Glomerular visceral epithelial cell (primary cell): Measurements from ENCODE around the gene C21orf91.
"Not testable (repeated sequence)": the region's sequence is repeated elsewhere in the genome, so short reads cannot be mapped to it uniquely, and the experiment has no call there.

ENCODE experiments used
- DNase-seq: peaks from one replicate; pipeline ENCODE4 v3.0.0-alpha.2; 2016; ENCODE audit errors: extremely low spot score

The C21orf91 gene

DNA sequence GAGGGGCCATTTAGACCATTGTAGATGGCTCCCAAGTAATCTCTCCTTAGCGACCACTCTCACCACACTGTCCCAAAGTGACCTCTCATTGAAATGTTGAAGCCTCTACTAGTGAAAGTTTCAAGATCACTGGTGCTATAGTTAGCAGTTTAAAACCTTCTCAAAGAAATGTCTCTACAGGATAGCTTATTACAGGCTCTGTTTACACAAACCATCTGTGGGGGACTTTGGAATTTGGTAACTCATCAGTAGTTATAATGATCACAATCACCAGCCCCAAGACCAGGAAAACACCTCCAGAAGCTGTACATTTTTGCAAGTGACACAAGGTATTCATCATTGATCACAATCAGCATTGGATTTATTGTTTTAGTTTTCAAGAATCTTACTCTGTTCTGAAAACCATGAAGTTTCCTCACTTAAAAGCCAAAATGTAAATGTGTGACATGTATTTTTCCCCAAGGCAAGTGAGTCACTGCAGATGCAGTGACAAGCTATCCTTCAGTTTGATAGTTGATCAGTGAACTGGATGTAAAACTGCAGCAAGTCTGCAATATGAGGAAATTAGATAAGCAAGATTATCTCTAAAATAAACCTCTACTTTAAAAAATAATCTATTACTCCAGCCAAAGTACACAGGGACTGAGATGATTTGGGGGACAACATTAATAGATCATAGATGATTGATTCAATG, 41.9 kb downstream of the C21orf91 start:
- no peak for DNase-seq

DNA sequence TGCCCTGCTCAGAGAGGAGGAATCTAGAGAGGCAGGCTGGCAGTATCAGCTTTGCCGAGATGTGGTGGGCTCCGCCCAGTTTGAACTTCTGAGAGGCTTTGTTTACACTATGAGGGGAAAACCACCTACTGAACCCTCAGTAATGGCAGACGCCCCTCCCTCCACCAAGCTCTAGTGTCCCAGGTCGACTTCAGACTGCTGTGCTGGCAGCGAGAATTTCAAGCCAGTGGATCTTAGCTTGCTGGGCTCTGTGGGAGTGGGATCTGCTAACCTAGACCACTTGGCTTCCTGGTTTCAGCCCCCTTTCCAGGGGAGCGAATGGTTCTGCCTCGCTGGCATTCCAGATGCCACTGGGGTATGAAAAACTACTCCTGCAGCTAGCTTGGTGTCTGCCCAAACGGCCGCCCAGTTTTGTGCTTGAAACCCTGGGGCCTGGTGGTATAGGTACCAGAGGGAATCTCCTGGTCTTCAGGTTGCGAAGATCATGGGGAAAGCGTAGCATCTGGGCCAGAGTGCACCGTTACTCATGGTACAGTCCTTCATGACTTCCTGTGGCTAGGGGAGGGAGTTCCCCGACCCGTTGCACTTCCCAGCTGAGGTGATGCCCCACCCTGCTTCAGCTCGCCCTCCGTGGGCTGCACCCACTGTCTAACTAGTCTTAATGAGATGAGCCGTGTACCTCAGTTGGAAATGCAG, 43.6 kb downstream of the C21orf91 start:
- DNase-seq: no peak

DNA sequence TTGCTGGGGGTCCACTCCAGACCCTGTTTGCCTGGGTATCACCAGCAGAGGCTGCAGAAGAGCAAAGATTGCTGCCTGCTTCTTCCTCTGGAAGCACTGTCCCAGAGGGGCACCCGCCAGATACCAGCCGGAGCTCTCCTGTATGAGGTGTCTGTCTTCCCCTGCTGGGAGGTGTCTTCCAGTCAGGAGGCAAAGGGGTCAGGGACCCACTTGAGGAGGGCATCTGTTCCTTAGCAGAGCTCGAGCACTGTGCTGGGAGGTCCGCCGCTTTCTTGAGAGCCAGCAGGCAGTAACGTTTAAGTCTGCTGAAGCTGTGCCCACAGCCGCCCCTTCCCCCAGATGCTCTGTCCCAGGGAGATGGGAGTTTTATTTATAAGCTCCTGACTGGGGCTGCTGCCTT, 44.1 kb downstream of the C21orf91 start:
- not testable (repeated sequence) for DNase-seq

DNA sequence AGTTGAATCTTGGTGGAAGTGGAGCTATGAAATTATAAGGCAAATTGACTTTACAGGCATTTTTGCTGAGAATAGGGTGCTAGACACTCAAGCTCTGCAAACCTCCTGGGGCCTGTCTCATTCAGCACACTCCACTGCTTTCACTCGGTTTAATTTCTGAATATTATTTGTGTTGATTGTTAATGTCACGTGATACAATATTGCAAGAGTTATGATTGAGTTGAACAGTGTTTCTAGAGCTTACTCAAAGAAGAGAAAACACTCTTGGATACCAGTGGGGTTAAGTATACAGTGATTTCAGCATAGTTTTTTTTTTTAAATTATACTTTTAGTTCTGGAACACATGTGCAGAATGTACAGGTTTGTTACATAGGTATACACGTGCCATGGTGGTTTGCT, 49.7 kb downstream of the C21orf91 start:
- no peak for DNase-seq

DNA sequence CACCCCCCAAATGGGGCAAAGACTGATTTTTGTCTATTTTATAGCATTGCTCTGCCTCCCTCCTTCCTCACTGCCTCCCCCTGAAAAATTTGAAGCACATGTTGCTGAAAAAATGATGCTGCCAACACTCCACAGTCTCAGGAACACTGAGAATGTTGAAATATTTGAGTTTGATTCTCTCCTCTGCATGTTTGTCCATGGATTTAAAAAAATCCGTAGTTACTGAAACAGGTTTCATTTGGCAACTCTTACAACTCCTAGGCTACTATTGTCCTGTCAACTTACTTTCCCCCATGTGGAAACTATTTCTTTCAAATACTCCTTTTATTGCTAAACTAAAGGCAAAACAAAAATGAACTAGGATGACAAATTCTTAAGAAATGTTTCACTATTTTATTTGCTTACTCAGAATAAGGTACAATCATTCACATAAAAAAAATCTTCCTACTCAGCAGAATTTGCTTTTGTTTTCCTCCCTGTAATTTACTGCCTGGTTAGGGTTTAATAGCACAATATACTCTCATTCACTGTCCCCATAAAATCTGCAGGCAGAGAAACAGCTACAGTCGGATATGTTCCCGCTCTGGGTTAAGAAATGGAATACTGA, 50.2 kb downstream of the C21orf91 start:
- DNase-seq: no peak

DNA sequence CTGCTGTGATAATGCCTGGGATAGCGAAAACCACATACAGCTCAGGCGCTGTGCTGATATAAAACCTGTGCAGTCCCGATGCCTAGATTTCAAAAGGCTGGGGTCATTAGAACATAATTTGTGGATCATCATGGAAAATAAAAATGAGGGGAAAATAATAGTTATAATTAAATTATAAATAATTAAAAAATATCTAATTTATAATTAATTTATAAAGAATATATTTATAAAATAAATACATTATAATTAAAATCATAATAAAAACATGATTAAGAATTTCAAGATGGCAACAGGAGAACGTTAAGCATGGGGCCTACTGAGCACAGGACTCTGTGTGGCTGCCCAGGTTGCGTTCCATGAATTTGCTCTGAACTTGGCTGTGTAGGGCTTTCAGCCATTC, 53.9 kb downstream of the C21orf91 start:
- no peak for DNase-seq

DNA sequence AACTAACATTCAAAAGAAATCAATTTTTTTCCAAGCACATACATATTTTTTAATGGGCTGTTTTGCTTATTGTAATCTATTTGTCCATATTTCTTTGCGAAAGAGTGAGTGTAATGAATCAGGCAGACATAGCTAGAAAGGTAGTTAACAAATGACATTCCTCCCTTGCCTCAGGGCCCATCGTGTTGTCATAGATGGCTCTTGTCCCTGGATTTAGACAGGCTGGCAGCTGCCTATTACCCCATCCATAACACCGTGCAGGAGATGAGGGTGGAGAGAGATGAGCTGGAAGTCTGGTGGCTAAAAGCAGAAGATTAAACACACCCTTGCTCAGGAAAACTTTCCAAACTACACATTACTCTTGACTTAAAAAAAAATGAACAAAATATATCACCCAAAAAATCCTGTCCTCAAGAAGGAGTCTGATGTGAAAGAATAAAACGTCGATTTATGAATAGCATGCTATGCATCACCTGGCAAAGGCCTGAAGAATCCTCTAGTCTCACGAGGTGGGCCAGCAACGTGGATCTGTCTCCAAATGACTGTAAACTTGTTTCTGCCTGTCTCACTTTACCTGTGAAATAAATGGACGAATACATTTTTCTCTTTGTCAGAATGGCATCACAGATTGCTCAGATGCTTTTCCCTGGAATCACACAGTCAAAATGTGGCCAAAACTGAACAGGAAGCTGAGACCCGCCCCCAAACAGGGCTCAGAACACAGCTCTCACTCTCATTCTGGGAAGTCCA, 55.7 kb downstream of the C21orf91 start:
- no peak for DNase-seq

DNA sequence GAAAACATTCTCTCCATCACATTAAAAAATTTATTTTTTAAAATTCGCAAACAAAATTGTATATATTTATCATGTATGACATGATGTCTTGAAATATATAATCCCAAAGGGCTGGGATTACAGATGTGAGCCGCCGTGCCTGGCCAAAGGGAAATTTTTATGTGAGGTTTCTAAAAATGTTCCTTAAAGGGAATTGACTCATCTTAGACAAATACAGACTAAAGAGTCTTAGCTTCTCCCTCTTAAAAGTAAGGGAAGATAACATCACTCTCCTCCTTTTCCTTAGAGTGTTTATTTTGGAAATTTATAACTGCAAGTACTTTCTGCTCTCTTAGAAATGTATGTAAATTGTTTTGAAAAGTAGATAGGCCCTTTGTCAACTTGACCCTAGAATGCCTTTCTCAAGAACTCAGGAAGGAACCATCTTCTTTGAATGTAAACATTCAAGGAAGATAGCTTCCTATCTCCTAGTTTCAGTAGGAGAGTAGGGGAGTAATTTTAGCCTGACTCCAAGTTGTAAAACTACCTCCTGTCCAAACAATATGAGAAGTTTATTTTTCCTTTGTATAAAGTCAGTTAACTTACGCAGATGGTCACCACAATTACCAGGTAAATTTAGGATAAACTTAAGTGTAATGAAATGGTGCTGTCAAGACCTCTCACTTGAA, 59.5 kb downstream of the C21orf91 start:
- DNase-seq: no peak

DNA sequence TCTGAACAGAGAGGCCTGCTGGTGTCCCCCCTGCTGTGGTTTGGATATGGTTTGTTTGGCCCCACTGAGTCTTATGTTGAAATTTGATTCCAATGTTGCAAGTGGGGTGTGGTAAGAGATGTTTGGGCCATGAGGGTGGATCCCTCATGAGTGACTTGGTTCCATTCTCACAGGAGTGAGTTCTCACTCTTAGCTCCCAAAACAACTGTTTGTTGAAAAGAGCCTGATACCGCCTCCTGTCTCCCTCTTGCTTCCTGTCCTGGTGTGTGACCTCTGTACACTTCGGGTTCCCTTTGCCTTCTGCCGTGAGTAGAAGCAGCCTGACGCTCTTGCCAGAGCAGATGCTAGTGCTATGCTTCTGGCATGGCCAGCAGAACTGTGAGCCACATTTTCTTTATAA, 60.5 kb downstream of the C21orf91 start:
- no peak for DNase-seq

DNA sequence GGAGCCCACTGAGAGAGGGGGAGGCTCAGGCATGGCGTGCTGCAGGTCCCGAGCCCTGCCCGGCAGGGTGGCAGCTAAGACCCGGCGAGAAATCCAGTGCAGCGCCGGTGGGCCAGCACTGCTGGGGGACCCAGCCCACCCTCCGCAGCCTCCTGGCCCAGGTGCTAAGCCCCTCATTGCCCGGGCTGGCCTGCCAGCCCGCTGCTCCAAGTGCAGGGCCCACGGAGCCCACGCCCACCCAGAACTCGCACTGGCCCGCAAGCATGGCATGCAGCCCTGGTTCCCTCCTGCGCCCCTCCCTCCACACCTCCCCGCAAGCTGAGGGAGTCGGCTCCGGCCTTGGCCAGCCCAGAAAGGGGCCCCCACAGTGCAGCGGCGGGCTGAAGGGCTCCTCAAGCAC, 61.5 kb downstream of the C21orf91 start:
- DNase-seq: no peak

DNA sequence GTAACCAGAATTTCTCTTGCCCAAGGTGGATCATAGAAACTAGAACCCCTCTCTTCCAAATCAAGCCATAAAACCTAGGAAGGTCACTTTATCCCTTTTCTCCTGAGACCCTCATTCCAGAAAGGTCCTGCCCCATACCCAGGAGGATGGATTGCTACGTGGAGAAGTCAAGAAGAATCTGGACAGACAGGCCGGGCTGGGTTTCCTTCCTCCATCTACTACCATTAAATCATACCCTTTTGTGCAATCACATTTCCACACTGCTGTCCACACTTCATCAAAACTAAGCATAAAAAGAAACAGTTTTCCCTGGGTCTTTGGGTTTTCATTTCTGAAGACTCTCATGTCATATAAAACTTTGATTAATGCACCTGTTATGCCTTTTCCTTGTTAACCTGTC, 65.4 kb downstream of the C21orf91 start:
- no peak for DNase-seq

DNA sequence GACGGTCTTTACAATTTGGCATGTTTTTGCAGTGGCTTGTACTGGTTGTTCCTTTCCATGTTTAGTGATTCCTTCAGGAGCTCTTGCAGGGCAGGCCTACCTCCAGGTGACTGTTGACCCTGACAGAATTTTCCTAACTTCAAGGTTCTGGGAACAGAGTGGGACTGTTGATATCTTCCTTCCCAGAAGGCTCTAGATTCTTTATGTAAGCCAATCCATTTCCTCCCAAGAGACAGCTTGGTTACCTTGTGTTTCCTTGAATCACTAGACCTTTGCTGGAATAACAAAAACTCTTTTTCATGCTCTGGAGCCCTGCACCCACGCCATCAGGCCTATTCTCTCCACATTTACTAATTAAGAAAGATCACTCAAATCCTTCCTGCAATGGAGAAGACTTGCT, 67.0 kb downstream of the C21orf91 start:
- no peak for DNase-seq

DNA sequence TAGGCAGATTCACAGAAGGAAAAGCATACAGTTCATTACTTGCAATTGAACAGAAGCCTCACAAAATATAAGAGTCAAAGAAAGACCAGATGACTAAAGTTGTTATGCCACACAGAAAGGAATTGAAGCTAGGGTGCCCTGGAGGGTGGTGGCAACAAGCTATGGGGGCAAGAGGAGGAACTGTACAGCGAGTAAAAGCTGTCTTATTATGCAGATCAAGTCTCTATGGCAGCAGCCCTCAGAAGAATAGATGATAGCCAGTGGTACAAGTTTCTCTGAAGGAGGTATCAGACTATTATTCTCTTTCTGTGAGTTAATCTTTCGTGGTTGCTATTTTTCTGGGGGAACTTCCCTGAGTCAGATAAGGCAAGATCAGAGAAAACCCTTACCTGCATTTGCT, 72.2 kb downstream of the C21orf91 start:
- DNase-seq: no peak

DNA sequence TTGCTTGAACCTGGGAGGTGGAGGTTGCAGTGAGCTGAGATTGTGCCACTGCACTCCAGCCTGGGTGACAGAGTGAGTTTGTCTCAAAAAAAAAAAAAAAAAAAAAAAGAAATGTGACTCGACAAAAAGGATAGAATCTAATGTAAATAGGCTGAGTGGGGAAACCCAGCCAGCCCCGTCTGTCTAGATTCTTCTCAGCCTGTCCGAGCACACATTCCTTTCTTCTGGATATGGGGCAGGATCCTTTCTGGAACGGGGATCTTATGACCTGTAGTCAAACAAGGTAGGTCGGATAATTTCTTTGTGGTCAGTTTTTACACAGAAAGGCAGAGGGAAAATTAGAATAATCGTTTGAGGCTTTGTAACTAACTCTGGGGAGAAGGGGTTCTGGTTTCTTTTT, 74.1 kb downstream of the C21orf91 start:
- no peak for DNase-seq

DNA sequence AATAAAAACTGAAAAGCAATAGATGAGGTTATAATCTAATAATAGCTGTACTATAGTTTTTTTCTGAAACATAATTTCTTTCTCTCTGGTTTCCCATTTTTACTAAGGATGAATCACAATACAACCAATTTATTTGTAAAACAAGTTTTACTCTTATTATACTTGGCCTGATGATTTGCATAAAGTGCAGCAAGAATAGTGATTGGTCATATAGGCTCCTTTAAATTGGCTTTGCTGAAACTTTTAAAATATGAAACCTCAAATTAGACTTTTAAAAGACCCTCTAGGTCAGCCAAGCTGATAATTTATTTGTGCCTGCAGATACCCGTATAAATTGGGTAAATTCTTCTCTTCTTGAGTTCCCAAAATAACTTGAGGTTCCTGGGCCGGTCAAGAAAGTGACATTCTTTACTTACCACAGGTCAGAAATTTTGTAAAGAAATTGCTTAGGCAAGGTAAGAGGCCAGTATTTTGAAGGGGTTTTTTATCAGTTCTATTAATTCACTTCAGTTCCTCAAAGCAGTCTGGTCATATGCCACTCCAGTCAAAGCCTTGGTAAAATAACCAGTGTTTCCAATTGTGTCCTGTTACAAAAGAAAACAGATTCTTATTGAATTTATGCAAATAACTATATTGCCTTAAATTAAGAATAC, 76.1 kb downstream of the C21orf91 start:
- DNase-seq: no peak

DNA sequence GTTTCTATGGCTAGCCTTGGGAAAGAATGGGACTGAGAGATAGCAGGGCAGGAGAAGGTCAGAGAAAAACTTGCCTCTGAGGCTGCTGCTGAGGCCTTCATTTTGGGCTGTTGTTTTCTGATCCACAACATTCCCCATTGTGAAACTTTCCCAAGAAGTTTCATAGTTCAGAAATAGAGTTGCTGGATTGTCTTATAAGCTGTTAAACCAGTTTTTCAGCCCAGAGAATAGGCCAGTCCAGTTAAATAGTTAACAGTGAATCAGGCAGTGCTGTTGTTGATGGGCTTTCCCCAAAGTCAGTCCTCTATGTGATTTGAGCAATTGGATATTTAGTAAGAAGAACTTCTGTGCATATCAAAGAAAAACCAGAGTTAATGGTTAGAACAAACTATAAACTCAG, 77.0 kb downstream of the C21orf91 start:
- DNase-seq: no peak
